ENCODE measurements around the gene KXD1. TPM values are rescaled to one million over a fixed set of nuclear protein-coding genes. Genes with fewer than 3 reads are reported as not detected.

Gene KXD1
- polyA plus RNA-seq (2012; ENCODE audit: insufficient read depth, insufficient read length, low read depth): 231 TPM

DNA sequence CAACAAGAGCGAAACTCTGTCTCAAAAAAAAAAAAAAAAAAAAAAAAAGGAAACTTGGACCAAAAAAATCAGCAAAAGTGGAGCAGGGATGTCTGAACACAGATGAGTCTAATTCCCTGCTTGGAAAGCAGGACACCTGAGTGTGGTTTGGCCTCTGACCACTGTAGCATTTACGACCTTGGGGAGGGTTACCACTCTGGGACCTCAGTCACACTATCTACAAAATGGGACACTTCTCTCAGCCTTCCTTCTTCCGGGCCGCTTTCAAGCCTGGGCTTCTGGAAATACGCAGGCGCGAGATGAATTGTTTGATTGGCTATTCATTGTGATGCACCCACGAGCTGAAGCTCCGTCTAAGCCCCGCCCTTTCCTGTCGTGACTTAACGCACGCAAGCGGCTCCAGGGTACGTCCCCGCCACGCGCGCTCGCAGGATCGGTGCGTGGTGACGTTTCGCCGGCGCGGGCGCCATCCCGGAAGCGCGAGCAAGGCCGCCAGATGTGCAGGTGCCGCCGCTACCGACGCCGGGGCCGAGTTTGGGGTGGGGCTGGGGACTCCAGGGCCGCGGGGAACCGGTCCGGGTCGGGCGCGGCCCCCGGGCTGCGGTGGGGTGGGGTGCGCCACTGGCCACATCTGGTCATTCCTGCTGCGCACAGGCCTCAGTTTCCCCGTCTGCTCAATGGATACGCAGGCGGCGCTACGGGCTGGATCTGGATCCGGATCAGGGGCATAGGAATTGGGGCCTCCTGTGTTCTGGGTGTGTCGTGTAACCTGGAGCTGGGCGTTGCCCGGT lies at the start of gene KXD1:
Gene KXD1, plus strand, starts transcription at position 460 of the 791 bp plus-strand sequence. CDS start 4,187 bp downstream, outside the sequence.
- DNase-seq: peak; percentile 97
- Histone ChIP-seq H3K27me3 (no peaks in the 10 kb centered on the region), H3K36me3 (peaks cover 14% of the 10 kb centered on the region), H3K4me3 (ENCODE audit: low read depth, low read length) (peak within 1 kb of the TSS; percentile 99), H3K4me1 (no peaks in the 10 kb centered on the region), H3K9me3 (no peaks in the 10 kb centered on the region)
- no peak for TF ChIP-seq CTCF (IDR thresholded peaks at IDR 0.05; ENCODE audit: low read depth, low read length)

DNA sequence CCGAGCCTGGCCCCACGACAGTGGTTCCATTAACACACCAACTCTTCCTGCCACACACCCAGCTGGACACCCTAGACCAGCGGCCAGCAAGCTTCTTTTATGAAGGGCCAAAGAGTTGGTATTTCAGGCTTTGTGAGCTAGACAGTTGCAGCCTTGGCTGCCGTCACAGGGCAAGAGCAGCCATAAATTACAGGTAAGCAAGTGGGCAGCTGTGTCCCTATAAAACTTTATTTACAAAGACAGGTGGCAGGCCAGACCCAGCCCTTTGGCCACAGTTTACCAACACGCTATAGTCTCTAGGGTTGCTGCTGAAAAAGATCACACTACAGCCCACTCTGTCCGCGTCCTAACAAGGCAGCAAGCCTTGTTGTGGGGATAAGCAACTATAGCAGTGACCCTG lies 49.1 kb upstream of the KXD1 start:
- Histone ChIP-seq H3K4me3 (ENCODE audit: low read depth, low read length) (no peak overlapping the region), H3K36me3 (no peaks in the 10 kb centered on the region), H3K9me3 (no peaks in the 10 kb centered on the region), H3K4me1 (peaks cover 22% of the 10 kb centered on the region), H3K27me3 (no peaks in the 10 kb centered on the region)
- DNase-seq: no peak
- no peak for TF ChIP-seq CTCF (IDR thresholded peaks at IDR 0.05; ENCODE audit: low read depth, low read length)

GRCh38 chr19:18510216-18510615 lies 47.5 kb upstream of the KXD1 start:
- Histone ChIP-seq H3K36me3 (no peaks in the 10 kb centered on the region), H3K27me3 (no peaks in the 10 kb centered on the region), H3K4me3 (ENCODE audit: low read depth, low read length) (no peak overlapping the region), H3K9me3 (no peaks in the 10 kb centered on the region), H3K4me1 (peaks cover 17% of the 10 kb centered on the region)
- no peak for TF ChIP-seq CTCF (IDR thresholded peaks at IDR 0.05; ENCODE audit: low read depth, low read length)
- DNase-seq: no peak

DNA sequence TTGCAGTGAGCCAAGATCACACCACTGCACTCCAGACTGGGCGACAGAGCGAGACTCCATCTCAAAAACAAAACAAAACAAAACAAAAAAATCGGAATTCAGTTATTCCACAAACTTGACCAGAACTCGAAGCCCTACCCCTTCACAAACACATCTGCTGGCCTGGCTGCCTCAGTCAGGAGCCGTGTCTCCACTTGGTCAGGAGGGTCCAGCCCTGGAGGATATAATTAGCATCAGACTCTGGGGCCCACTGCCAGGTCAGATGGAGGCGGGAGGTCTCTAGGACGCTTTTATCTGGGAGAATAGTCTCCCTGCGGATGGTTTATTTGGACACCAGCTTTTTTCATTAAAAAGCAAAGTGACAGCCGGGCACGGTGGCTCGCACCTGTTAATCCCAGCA lies 43.8 kb upstream of the KXD1 start:
- no peaks in the 10 kb centered on the region for H3K27me3 ChIP-seq
- H3K4me3 ChIP-seq (ENCODE audit: low read depth, low read length): no peak overlapping the region
- no peak for DNase-seq
- no peak for TF ChIP-seq CTCF (IDR thresholded peaks at IDR 0.05; ENCODE audit: low read depth, low read length)
- H3K4me1 ChIP-seq: peaks cover 5% of the 10 kb centered on the region; the same call in 1 of the 2 replicates
- H3K9me3 ChIP-seq: no peaks in the 10 kb centered on the region
- H3K36me3 ChIP-seq: no peaks in the 10 kb centered on the region

- peaks cover 5% of the 10 kb centered on the region; the same call in 1 of the 2 replicates for H3K4me1 ChIP-seq
- no peak for TF ChIP-seq CTCF (IDR thresholded peaks at IDR 0.05; ENCODE audit: low read depth, low read length)
- no peaks in the 10 kb centered on the region for H3K36me3 ChIP-seq
- DNase-seq: no peak
- no peaks in the 10 kb centered on the region for H3K27me3 ChIP-seq
- no peak overlapping the region for H3K4me3 ChIP-seq (ENCODE audit: low read depth, low read length)
- H3K9me3 ChIP-seq: no peaks in the 10 kb centered on the region
Measured at GRCh38 chr19:18514800-18515682, 42.6 kb upstream of the KXD1 start.
